ENCODE results near the gene CCR4. TPM values are rescaled to one million over a fixed set of nuclear protein-coding genes. Genes with fewer than 3 reads are reported as not detected.
"Not testable (repeated sequence)": the region's sequence is repeated elsewhere in the genome, so short reads cannot be mapped to it uniquely, and the experiment has no call there.

Gene CCR4
- total and polyA plus RNA-seq, 2 donors (not counting 1 experiment from before 2014, with no cell fraction given): not detected

DNA sequence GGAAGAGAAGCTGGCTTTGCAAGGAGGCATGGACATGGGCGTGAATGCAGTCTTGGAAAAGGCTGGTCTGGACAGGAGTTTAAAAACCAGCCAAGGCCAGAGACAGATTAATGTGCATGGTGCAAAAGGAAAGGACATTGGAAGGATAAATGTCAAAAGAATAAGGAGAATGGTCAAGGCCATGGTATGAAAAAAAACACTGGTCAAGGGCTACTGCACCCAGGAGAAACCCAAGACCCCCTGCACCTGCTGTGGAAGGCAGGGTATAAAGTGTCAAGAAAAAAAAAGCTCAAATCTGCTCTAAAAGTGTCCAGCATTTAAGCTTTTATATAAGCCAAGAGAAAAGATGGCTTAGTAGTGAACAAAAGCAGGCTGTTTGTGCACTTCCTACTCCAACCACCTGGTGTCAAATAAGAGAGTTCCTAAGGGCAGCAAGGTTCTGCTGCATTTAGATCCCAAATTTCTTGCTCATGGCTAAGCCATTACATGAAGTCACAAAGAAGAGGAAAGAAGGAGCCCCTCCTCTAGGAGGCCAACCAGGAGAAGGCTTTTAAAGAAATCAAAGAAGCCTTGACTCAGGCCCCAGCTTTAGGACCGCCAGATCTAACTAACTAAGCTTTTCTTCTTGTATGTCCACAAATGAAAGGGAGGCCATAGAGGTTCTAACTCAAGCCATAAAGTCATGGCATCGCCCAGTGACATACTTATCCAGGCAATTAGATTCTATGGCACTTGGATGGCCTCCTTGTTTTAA is 16.9 kb downstream of the CCR4 start:
- no peak for DNase-seq (ENCODE audit: low read depth in 2 of 2)
- no peak overlapping the region for H3K4me3 ChIP-seq (replicated peaks in 1 of 4; ENCODE audit: control extremely low read depth in 1 of 4, insufficient read depth in 1 of 4, low read depth in 3 of 4, low read length in 4 of 4)
- H3K4me1 ChIP-seq (ENCODE audit: control insufficient read depth, extremely low read depth, insufficient read depth, low read length): no peaks in the 10 kb centered on the region
- no peaks in the 10 kb centered on the region for H3K27me3 ChIP-seq (ENCODE audit: control insufficient read depth, insufficient read depth, low read length)
- no peak overlapping the region for H3K9ac ChIP-seq (ENCODE audit: insufficient read depth, low read length)
- H3K4me2 ChIP-seq (ENCODE audit: extremely low read depth, insufficient read depth, low read length): no peak overlapping the region
- H3K36me3 ChIP-seq (ENCODE audit: control insufficient read depth, insufficient read depth, low read length): no peaks in the 10 kb centered on the region
- H2AFZ ChIP-seq (ENCODE audit: low read length): no peak overlapping the region
- no peaks in the 10 kb centered on the region for H3K9me3 ChIP-seq (ENCODE audit: control insufficient read depth, insufficient read depth, low read depth, low read length)
- H3K79me2 ChIP-seq (ENCODE audit: control insufficient read depth, insufficient read depth, low read length): no peaks in the 10 kb centered on the region
- H4K20me1 ChIP-seq (ENCODE audit: control insufficient read depth, extremely low read depth, insufficient read depth, low read length): no peaks in the 10 kb centered on the region
- TF ChIP-seq CTCF (conservative IDR thresholded peaks at IDR 0.05 in 1 of 2, IDR thresholded peaks at IDR 0.05 in 1 of 2; ENCODE audit: low read depth in 1 of 2, low read length in 2 of 2) (no peak), EZH2 (IDR thresholded peaks at IDR 0.05; ENCODE audit: low read length, missing control alignments) (no peak)
- H3K27ac ChIP-seq (ENCODE audit: insufficient read depth, low read length): no peak overlapping the region

GRCh38 chr3:32968920-32969389 is 17.5 kb downstream of the CCR4 start:
- H3K4me1 ChIP-seq (ENCODE audit: control insufficient read depth, extremely low read depth, insufficient read depth, low read length): no peaks in the 10 kb centered on the region
- H2AFZ ChIP-seq (ENCODE audit: low read length): no peak overlapping the region
- H3K27ac ChIP-seq (ENCODE audit: insufficient read depth, low read length): no peak overlapping the region
- H3K9ac ChIP-seq (ENCODE audit: insufficient read depth, low read length): no peak overlapping the region
- no peaks in the 10 kb centered on the region for H4K20me1 ChIP-seq (ENCODE audit: control insufficient read depth, extremely low read depth, insufficient read depth, low read length)
- no peak for TF ChIP-seq CTCF (conservative IDR thresholded peaks at IDR 0.05 in 1 of 2, IDR thresholded peaks at IDR 0.05 in 1 of 2; ENCODE audit: low read depth in 1 of 2, low read length in 2 of 2)
- TF ChIP-seq EZH2 (IDR thresholded peaks at IDR 0.05; ENCODE audit: low read length, missing control alignments): no peak
- H3K36me3 ChIP-seq (ENCODE audit: control insufficient read depth, insufficient read depth, low read length): no peaks in the 10 kb centered on the region
- H3K79me2 ChIP-seq (ENCODE audit: control insufficient read depth, insufficient read depth, low read length): no peaks in the 10 kb centered on the region
- H3K27me3 ChIP-seq (ENCODE audit: control insufficient read depth, insufficient read depth, low read length): no peaks in the 10 kb centered on the region
- no peaks in the 10 kb centered on the region for H3K9me3 ChIP-seq (ENCODE audit: control insufficient read depth, insufficient read depth, low read depth, low read length)
- H3K4me3 ChIP-seq (replicated peaks in 1 of 4; ENCODE audit: control extremely low read depth in 1 of 4, insufficient read depth in 1 of 4, low read depth in 3 of 4, low read length in 4 of 4): no peak overlapping the region
- H3K4me2 ChIP-seq (ENCODE audit: extremely low read depth, insufficient read depth, low read length): no peak overlapping the region
- DNase-seq (ENCODE audit: low read depth in 2 of 2): no peak

- H3K4me2 ChIP-seq (ENCODE audit: extremely low read depth, insufficient read depth, low read length): no peak overlapping the region
- no peak overlapping the region for H2AFZ ChIP-seq (ENCODE audit: low read length)
- H3K27ac ChIP-seq (ENCODE audit: insufficient read depth, low read length): no peak overlapping the region
- no peaks in the 10 kb centered on the region for H4K20me1 ChIP-seq (ENCODE audit: control insufficient read depth, extremely low read depth, insufficient read depth, low read length)
- H3K9me3 ChIP-seq (ENCODE audit: control insufficient read depth, insufficient read depth, low read depth, low read length): no peaks in the 10 kb centered on the region
- TF ChIP-seq EZH2 (IDR thresholded peaks at IDR 0.05; ENCODE audit: low read length, missing control alignments) (no peak), CTCF (conservative IDR thresholded peaks at IDR 0.05 in 1 of 2, IDR thresholded peaks at IDR 0.05 in 1 of 2; ENCODE audit: low read depth in 1 of 2, low read length in 2 of 2) (no peak)
- H3K79me2 ChIP-seq (ENCODE audit: control insufficient read depth, insufficient read depth, low read length): no peaks in the 10 kb centered on the region
- no peaks in the 10 kb centered on the region for H3K27me3 ChIP-seq (ENCODE audit: control insufficient read depth, insufficient read depth, low read length)
- no peaks in the 10 kb centered on the region for H3K36me3 ChIP-seq (ENCODE audit: control insufficient read depth, insufficient read depth, low read length)
- no peak overlapping the region for H3K9ac ChIP-seq (ENCODE audit: insufficient read depth, low read length)
- no peak overlapping the region for H3K4me3 ChIP-seq (replicated peaks in 1 of 4; ENCODE audit: control extremely low read depth in 1 of 4, insufficient read depth in 1 of 4, low read depth in 3 of 4, low read length in 4 of 4)
- DNase-seq (ENCODE audit: low read depth in 2 of 2): peak in 1 of 2 donors; percentile 17
- H3K4me1 ChIP-seq (ENCODE audit: control insufficient read depth, extremely low read depth, insufficient read depth, low read length): no peaks in the 10 kb centered on the region
These were observed 18.2 kb downstream of the CCR4 start for GRCh38 chr3:32969656-32970055.

DNA sequence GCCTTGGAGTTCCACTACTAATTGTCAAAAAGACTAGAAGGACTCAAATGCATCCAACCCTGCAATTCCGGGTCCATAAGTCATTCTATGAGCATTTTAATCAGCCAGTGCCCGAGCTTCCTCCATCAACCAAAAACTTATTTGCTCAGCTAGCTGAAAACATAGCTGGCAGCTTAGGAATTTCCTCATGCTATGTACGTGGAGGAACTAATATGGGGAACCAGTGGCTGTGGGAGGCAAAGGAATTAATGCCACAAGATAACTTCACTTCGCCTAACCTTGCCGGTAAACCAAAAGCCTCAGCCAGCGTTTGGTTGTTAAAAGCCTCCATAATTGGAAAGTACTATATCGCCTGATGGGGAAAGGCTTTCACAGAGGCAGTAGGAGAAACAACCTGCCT is 19.8 kb downstream of the CCR4 start:
- not testable (repeated sequence) for H3K36me3 ChIP-seq (ENCODE audit: control insufficient read depth, insufficient read depth, low read length); H2AFZ ChIP-seq (ENCODE audit: low read length); H3K4me3 ChIP-seq (replicated peaks in 1 of 4; ENCODE audit: control extremely low read depth in 1 of 4, insufficient read depth in 1 of 4, low read depth in 3 of 4, low read length in 4 of 4); H3K4me2 ChIP-seq (ENCODE audit: extremely low read depth, insufficient read depth, low read length); H3K9me3 ChIP-seq (ENCODE audit: control insufficient read depth, insufficient read depth, low read depth, low read length); H3K27ac ChIP-seq (ENCODE audit: insufficient read depth, low read length); DNase-seq (ENCODE audit: low read depth in 2 of 2); H3K9ac ChIP-seq (ENCODE audit: insufficient read depth, low read length); H3K4me1 ChIP-seq (ENCODE audit: control insufficient read depth, extremely low read depth, insufficient read depth, low read length); H3K79me2 ChIP-seq (ENCODE audit: control insufficient read depth, insufficient read depth, low read length); H4K20me1 ChIP-seq (ENCODE audit: control insufficient read depth, extremely low read depth, insufficient read depth, low read length); H3K27me3 ChIP-seq (ENCODE audit: control insufficient read depth, insufficient read depth, low read length)
